Measurements from ENCODE around the gene RGR.

RGR gene

GRCh38 chr10:84205853-84206525, 38.9 kb upstream of the RGR start:
- Histone ChIP-seq H3K4me1 (ENCODE audit: low read depth, poor library complexity, severe bottlenecking) (no peaks in the 10 kb centered on the region), H2AFZ (ENCODE audit: low read depth) (no peak overlapping the region), H3K27ac (no peak overlapping the region), H3K36me3 (ENCODE audit: insufficient read depth) (no peaks in the 10 kb centered on the region), H3K9ac (no peak overlapping the region), H3K79me2 (ENCODE audit: insufficient read depth, low read depth) (no peaks in the 10 kb centered on the region), H3K4me2 (no peak overlapping the region), H3K27me3 (ENCODE audit: insufficient read depth, low read depth) (no peaks in the 10 kb centered on the region), H4K20me1 (ENCODE audit: insufficient read depth) (no peaks in the 10 kb centered on the region), H3K4me3 (IDR thresholded peaks at IDR 0.05; ENCODE audit: insufficient read depth, low read depth, low read length) (no peak overlapping the region)
- TF ChIP-seq CTCF (conservative IDR thresholded peaks at IDR 0.05; ENCODE audit: low read depth, low read length): 0 out of 2 replicates have a peak, but pooled peaks have one; percentile 11

- no peaks in the 10 kb centered on the region for H3K4me1 ChIP-seq (ENCODE audit: low read depth, poor library complexity, severe bottlenecking)
- H3K27ac ChIP-seq: no peak overlapping the region
- TF ChIP-seq CTCF (conservative IDR thresholded peaks at IDR 0.05; ENCODE audit: low read depth, low read length): no peak
- H3K27me3 ChIP-seq (ENCODE audit: insufficient read depth, low read depth): no peaks in the 10 kb centered on the region
- H3K36me3 ChIP-seq (ENCODE audit: insufficient read depth): no peaks in the 10 kb centered on the region
- no peaks in the 10 kb centered on the region for H3K79me2 ChIP-seq (ENCODE audit: insufficient read depth, low read depth)
- H4K20me1 ChIP-seq (ENCODE audit: insufficient read depth): no peaks in the 10 kb centered on the region
- H3K9ac ChIP-seq: no peak overlapping the region
- no peak overlapping the region for H2AFZ ChIP-seq (ENCODE audit: low read depth)
- H3K4me2 ChIP-seq: no peak overlapping the region
- no peak overlapping the region for H3K4me3 ChIP-seq (IDR thresholded peaks at IDR 0.05; ENCODE audit: insufficient read depth, low read depth, low read length)
Observed at GRCh38 chr10:84208023-84208422, 36.8 kb upstream of the RGR start.

GRCh38 chr10:84211566-84211965, 33.3 kb upstream of the RGR start:
- H3K36me3 ChIP-seq (ENCODE audit: insufficient read depth): no peaks in the 10 kb centered on the region
- no peak overlapping the region for H3K4me2 ChIP-seq
- no peak overlapping the region for H3K9ac ChIP-seq
- TF ChIP-seq CTCF (conservative IDR thresholded peaks at IDR 0.05; ENCODE audit: low read depth, low read length): no peak
- H4K20me1 ChIP-seq (ENCODE audit: insufficient read depth): no peaks in the 10 kb centered on the region
- H3K27me3 ChIP-seq (ENCODE audit: insufficient read depth, low read depth): no peaks in the 10 kb centered on the region
- no peaks in the 10 kb centered on the region for H3K79me2 ChIP-seq (ENCODE audit: insufficient read depth, low read depth)
- no peak overlapping the region for H3K27ac ChIP-seq
- H3K4me3 ChIP-seq (IDR thresholded peaks at IDR 0.05; ENCODE audit: insufficient read depth, low read depth, low read length): no peak overlapping the region
- H2AFZ ChIP-seq (ENCODE audit: low read depth): no peak overlapping the region
- no peaks in the 10 kb centered on the region for H3K4me1 ChIP-seq (ENCODE audit: low read depth, poor library complexity, severe bottlenecking)

- no peaks in the 10 kb centered on the region for H4K20me1 ChIP-seq (ENCODE audit: insufficient read depth)
- no peak overlapping the region for H3K9ac ChIP-seq
- TF ChIP-seq CTCF (conservative IDR thresholded peaks at IDR 0.05; ENCODE audit: low read depth, low read length): no peak
- H3K27ac ChIP-seq: no peak overlapping the region
- no peaks in the 10 kb centered on the region for H3K27me3 ChIP-seq (ENCODE audit: insufficient read depth, low read depth)
- no peak overlapping the region for H3K4me2 ChIP-seq
- H3K36me3 ChIP-seq (ENCODE audit: insufficient read depth): no peaks in the 10 kb centered on the region
- no peaks in the 10 kb centered on the region for H3K79me2 ChIP-seq (ENCODE audit: insufficient read depth, low read depth)
- H3K4me1 ChIP-seq (ENCODE audit: low read depth, poor library complexity, severe bottlenecking): no peaks in the 10 kb centered on the region
- no peak overlapping the region for H2AFZ ChIP-seq (ENCODE audit: low read depth)
- no peak overlapping the region for H3K4me3 ChIP-seq (IDR thresholded peaks at IDR 0.05; ENCODE audit: insufficient read depth, low read depth, low read length)
Observed at GRCh38 chr10:84212014-84212413, 32.8 kb upstream of the RGR start.
